NK-92 treated with Interleukin-12 subunit alpha and Interleukin-12 subunit beta, amount 100 ng/mL, for 24 hours (cell line): ENCODE results near the gene HECTD2.
"Not testable (repeated sequence)": the region's sequence is repeated elsewhere in the genome, so short reads cannot be mapped to it uniquely, and the experiment has no call there.

Source experiments
- DNase-seq: peaks from one replicate; lab custom pipeline; 2025; lab: John Stamatoyannopoulos, UW

The HECTD2 gene

GRCh38 chr10:91537614-91538383 lies 127.7 kb downstream of the HECTD2 start:
- no peak for DNase-seq

DNA sequence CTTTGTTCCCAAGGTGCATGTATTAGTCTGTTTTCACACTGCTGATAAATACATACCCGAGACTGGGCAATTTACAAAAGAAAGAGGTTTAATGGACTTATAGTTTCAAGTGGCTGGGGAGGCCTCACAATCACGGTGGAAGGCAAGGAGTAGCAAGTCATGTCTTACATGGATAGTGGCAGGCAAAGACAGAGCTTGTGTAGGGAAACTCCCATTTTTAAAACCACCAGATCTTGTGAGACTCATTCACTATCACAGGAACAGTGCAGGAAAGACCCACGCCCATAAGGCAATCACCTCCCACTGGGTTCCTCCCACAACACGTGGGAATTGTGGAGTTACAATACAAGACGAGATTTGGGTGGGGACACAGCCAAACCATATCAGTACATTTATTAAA lies 129.8 kb downstream of the HECTD2 start:
- DNase-seq = no peak

- no peak for DNase-seq
Measured at GRCh38 chr10:91540733-91541132, 130.6 kb downstream of the HECTD2 start.

DNA sequence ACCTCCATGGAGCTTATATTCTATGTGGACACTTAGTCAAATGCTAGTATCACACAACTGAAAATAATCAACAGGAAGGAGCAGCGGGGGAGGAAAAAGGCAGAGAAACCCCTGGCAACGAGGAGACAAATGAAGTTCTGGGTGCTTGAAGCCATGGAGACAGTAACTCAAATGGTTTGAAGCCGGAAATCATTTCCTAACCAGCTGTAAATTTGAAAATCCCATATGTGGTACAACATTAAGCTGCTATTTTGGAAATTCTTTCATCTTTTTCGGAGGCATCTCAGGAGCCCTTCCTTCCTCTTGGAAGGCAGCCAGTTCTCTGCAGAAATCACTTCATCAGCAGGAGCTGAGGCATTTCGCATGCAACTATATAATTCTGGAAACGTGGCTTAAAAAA lies 131.3 kb downstream of the HECTD2 start:
- DNase-seq = no peak

- no peak for DNase-seq
Measured at GRCh38 chr10:91545384-91545783, 135.2 kb downstream of the HECTD2 start.

- DNase-seq = no peak
Measured at GRCh38 chr10:91545838-91546237, 135.7 kb downstream of the HECTD2 start.

- no peak for DNase-seq
Measured at GRCh38 chr10:91549262-91549661, 139.1 kb downstream of the HECTD2 start.

- no peak for DNase-seq
Measured at GRCh38 chr10:91550021-91550420, 139.9 kb downstream of the HECTD2 start.

DNA sequence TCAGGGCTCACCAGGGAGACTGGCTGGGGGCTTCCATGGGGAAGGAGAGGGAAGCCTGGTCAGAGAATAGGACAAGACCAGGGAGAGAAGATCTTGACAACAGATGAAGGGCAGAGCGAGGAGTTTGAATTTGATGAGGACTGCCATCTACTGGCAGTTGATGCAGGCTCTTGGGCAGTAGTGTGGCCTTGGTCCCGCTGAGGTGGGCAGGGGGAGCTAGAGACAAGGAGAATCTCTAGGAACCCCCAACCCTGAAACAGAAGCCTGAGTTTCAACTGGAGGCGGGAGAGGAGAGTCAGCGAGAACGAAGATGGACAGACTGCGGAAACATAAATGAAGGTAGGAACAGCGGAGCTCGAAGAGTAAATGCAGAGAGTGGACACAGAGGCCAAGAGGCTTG lies 141.7 kb downstream of the HECTD2 start:
- DNase-seq = no peak

DNA sequence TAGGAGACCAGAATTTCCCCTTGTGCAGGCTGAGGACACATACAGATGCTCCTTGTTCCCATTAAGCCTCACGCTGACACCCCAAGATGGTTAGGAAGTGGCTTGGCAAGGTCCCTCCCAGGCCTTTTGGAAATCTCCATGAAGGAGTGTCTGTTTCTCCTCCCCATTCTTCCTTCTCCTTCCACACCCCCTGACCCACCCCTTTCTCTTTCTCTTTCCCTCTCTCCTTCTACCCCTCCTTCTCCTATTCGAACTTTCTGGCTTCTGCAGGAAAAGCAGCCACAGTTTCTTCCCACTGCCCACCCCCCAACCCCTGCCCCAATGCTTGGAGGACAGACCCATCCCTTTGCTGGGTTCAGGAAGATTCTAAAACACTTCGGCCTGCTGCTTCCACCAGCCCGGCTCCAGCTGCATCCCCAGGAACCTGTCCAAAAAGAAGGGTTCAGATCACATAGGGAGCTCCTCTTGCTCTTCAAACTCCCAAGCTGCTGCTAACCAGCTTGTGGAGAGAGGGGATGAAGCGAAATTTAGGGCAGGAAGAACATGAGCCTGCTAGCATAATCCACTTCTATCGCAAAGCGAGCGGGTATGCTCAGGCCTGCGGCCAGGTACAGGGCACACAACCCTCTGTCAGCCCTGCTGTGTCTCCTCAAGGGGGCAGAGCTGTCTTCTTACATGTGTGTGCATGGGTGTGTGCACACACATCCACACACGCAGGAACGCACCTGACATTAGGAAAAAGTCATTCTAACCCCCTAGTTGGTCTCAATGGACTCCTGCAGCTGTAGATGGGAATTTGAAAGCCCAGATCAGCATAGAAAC lies 142.3 kb downstream of the HECTD2 start:
- no peak for DNase-seq

- DNase-seq = no peak
Measured at GRCh38 chr10:91555455-91555854, 145.3 kb downstream of the HECTD2 start.

DNA sequence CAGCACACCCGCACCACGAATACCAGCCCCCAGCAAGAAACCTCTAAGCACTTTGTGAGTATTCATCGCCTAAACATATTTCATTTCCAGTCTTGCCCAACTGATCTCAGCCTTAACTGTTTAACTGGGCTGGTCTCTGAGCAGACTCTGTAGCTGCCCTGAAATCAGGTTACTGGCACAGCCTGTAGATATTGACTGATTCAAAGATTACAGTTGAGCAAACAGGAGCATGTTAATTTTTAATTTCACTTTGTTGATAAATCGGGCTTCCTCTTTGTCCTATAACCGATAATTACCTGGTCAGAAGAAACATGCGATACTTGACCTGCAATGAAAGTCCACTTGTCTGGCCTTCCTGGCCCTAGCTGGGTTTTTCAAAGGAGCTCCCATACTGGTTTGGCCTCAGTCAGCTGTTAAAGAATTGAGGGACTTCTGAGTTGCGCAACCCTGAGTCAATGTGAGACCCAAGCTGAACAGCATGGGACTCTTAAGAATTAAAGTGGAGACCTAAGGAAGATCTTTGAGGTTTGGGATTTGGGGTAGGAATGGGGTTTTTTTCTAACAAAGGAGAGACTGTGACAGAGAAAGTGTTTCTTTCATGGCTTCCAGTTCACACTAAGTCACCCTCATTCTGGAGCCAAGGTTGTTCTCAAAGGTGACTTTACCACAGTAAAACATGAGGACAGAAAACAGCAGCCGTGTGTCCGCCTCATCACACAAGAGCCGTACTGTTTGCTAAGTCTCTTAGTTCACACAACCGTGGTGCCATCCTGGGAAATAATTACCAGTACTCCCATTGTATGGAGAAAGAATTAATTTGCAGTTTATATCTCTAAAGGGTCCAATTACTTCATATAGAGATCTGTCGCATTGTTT lies 146.8 kb downstream of the HECTD2 start:
- DNase-seq = no peak

GRCh38 chr10:91557651-91558111 lies 147.5 kb downstream of the HECTD2 start:
- DNase-seq = no peak

- DNase-seq = no peak
Measured at GRCh38 chr10:91558473-91558872, 148.3 kb downstream of the HECTD2 start.

DNA sequence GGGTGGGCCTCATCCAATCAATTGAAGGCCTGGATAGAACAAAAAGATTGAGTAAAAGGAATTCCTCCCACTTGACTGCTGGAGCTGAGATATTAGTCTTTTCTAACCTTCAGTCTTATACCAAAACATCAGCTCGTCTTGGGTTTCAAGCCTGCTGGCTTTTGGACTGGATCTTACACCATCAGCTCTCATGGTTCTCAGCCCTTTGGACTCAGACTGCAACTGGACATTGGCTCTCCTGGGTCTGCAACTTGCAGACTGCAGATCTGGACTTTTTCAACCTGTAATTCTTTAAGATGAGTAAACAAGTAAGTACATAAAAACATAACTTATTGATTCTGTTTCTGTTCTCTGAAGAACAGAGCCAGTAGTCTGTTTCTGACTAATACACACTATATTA lies 149.0 kb downstream of the HECTD2 start:
- DNase-seq = no peak

DNA sequence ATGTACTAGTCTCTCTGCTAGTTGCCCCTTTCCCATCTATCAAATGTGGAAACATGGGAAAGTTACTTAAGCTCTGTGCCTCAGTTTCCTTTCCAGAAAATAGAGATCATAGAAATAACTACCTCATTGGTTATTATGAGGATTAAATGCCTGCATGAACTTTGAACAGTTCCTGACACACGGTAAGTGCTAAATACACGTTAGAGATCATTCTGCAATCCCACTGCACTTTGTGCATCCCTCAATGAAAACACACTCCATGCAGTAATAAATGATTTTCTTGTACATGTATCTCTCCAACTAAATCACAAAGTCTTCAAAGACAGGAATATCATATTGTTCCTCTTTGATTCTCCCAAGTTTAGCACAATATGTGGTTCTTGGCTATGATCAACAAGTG lies 149.6 kb downstream of the HECTD2 start:
- DNase-seq = no peak

- DNase-seq = not testable (repeated sequence)
Measured at GRCh38 chr10:91560827-91561226, 150.7 kb downstream of the HECTD2 start.

DNA sequence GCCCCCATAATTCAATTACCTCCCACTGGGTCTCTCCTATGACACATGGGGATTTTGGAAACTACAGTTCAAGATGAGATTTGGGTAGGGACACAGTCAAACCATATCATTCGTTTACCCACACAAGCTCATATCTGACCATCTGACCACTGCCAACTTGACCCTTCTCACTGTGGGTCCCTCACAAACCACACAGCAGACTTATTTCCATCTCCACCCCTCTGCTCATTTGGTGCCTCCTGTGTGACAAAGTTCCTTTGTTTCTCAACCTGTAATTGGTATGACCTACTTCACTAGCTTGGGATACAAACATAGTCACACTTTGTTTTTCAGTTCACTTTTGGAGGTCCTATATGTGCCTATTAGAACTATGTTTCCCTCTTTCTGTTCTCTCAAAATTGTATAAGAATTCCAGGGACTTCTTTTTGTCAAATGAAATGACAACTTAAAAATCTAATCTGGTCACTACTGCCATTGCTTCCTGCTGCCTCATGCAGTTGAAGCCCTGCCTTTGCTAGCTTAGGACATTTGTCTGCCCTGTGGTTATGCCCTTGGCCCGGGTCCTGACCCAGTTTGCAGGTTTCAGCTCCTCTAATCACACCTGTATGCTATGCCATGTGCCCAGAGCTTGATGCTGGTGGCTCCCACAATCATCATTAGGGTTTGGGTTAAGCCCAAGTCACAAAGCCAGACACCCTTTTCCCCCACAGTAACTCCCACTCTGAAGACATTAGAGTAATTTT lies 152.9 kb downstream of the HECTD2 start:
- no peak for DNase-seq

DNA sequence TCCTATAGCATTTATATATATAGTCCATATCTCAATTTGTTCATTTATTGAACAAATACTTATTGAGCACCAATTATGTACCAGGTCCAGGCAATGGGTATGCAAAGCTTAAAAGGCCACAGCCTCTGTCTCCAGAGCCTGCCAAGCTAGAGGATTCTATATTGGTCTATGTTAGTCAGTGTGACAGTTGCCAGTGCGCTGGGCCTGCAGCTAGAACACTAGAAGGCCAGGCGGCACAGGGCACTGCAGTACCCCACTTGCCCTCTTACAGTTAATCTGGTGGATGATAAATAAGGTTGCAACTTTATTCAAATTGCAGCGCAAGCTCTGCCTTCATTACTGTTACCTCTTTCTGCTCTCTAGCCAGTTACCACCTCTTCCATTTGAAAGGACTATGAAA lies 153.9 kb downstream of the HECTD2 start:
- no peak for DNase-seq
